Measurements from ENCODE around the gene NUDT8.
"Not testable (repeated sequence)": the region's sequence is repeated elsewhere in the genome, so short reads cannot be mapped to it uniquely, and the experiment has no call there.

The NUDT8 gene

GRCh38 chr11:67659651-67660165, 30.0 kb upstream of the NUDT8 start:
- not testable (repeated sequence) for DNase-seq

GRCh38 chr11:67657300-67657699, 27.6 kb upstream of the NUDT8 start:
- no peak for DNase-seq

GRCh38 chr11:67656278-67656922, 26.7 kb upstream of the NUDT8 start:
- no peak for DNase-seq

GRCh38 chr11:67654225-67654624, 24.5 kb upstream of the NUDT8 start:
- no peak for DNase-seq

GRCh38 chr11:67652965-67653845, 23.5 kb upstream of the NUDT8 start:
- no peak for DNase-seq

GRCh38 chr11:67651976-67652781, 22.4 kb upstream of the NUDT8 start:
- DNase-seq: no peak

GRCh38 chr11:67649634-67650510, 20.1 kb upstream of the NUDT8 start:
- peak; percentile 19 for DNase-seq

GRCh38 chr11:67648796-67649613, 19.3 kb upstream of the NUDT8 start:
- no peak for DNase-seq

- peak; percentile 51 for DNase-seq
Measured at GRCh38 chr11:67648140-67648795, 18.5 kb upstream of the NUDT8 start.

- DNase-seq: no peak
Measured at GRCh38 chr11:67647471-67647870, 17.7 kb upstream of the NUDT8 start.

- no peak for DNase-seq
Measured at GRCh38 chr11:67646535-67647336, 17.0 kb upstream of the NUDT8 start.

GRCh38 chr11:67645521-67646461, 16.1 kb upstream of the NUDT8 start:
- DNase-seq: no peak

- no peak for DNase-seq
Measured at GRCh38 chr11:67644472-67645418, 15.0 kb upstream of the NUDT8 start.

- DNase-seq: peak; percentile 18
Measured at GRCh38 chr11:67644042-67644441, 14.3 kb upstream of the NUDT8 start.

GRCh38 chr11:67642173-67643120, 12.7 kb upstream of the NUDT8 start:
- no peak for DNase-seq
